Cerebellar cortex (tissue), 1 donor: Measurements from ENCODE around the gene DXO.
A peak's percentile ranks its signal among the peaks of the same experiment; 100 is the strongest.
"Not testable (repeated sequence)": the region's sequence is repeated elsewhere in the genome, so short reads cannot be mapped to it uniquely, and the experiment has no call there.

Experiments
- DNase-seq: peaks from one replicate; pipeline ENCODE4 v3.0.0-alpha.2; 2015; ENCODE audit warnings: low spot score

Gene DXO

DNA sequence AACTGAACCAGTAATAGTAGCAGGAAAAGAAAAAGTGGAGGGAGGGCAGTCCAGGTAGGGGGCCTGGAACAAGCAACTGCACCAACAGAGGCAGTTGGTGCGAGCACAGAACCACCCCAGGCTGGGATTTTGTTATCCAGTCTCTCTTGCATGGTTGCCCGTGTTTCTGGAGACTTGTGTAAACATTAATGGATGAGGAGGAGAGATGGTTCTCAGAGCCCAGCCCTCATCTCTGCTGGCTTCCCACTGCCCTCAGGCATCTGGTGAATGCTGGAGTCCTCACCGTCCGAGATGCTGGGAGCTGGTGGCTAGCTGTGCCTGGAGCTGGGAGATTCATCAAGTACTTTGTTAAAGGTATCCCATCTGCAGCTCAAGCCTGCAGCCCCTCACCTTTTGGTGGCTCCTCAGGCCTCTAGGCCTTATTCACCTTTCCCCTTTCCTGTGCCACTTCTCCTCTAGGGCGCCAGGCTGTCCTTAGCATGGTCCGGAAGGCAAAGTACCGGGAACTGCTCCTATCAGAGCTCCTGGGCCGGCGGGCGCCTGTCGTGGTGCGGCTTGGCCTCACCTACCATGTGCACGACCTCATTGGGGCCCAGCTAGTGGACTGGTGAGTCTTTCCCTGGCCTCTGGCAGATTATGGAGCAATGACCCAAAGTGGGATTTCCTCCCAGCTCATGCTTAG is 8.4 kb upstream of the DXO start:
- not testable (repeated sequence) for DNase-seq

DNA sequence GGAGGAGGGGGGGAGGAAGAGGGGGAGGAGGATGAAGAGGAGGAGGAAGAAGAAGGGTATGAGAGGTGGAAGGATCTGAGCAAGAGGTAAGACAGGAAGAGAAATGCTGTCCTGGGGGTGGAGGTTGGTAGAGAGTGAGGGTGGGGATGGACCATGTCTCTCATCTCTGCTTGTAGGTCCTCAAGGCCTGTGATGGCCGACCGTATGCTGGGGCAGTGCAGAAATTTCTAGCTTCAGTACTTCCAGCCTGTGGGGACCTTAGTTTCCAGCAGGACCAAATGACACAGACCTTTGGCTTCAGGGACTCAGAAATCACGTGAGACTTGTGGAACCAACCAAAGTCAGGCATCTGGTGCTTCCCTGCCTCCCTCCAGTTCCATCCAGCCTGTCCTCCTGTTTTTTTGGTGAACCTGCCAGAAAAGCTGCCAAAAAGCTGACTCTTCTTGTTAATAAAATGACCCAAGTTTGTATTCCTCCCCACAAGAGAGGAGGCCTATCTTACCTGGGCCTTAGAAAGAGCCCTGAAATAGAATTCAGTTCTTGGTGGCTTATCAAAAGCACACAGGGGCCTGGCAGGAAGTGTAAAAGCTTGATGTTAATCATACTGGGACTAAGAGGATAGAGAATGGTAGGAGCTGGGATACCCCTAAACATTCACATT is 7.4 kb upstream of the DXO start:
- no peak for DNase-seq

DNA sequence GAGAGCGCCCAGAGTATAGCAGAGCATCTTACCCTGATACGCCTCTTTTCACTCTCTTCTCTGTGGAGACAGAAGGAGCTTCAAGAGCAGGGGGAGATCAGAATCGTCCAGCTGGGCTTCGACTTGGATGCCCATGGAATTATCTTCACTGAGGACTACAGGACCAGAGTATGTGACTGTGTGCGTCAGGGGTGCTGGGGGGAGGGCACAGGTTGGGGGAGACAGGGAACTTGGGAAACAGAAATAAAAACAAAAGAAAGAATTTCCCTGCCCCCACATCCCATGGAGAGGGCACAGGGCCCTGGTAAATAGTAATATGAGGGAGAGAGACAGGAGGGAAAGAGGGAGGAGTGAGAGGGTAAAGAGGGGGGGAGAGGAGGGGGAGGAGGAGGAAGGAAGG is 6.9 kb upstream of the DXO start:
- no peak for DNase-seq

DNA sequence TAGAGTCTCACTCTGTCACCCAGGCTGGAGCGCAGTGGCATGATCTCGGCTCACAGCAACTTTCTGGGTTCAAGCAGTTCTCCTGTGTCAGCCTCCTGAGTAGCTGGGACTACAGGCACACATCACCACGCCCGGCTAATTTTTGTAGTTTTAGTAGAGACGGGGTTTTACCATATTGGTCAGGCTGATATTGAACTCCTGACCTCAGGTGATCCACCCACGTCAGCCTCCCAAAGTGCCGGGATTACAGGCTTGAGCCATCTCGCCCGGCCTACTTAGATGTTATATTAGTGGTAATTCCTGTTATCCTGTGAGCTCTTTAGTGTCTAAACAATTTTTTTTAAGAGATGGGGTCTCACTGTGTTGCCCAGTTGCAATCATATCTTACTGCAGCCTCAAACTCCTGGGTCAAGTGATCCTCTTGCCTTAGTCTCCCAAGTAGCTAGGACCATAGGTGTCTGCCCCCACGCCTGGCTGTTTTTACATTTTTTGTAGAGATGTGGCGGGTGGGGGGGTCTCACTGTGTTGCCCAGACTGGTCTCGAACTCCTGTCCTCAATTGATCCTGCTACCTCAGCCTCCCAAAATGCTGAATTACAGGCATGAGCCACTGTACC is 6.0 kb upstream of the DXO start:
- DNase-seq, result no peak

DNA sequence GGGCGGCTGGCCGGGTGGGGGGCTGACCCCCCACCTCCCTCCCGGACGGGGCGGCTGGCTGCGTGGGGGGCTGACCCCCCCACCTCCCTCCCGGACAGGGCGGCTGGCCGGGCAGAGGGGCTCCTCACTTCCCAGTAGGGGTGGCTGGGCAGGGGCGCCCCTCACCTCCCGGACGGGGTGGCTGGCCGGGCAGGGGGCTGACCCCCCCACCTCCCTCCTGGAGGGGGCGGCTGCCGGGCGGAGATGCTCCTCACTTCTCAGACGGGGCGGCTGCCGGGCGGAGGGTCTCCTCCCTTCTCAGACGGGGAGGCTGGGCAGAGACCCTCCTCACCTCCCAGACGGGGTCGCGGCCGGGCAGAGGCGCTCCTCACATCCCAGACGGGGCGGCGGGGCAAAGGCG is 4.1 kb upstream of the DXO start:
- not testable (repeated sequence) for DNase-seq

DNA sequence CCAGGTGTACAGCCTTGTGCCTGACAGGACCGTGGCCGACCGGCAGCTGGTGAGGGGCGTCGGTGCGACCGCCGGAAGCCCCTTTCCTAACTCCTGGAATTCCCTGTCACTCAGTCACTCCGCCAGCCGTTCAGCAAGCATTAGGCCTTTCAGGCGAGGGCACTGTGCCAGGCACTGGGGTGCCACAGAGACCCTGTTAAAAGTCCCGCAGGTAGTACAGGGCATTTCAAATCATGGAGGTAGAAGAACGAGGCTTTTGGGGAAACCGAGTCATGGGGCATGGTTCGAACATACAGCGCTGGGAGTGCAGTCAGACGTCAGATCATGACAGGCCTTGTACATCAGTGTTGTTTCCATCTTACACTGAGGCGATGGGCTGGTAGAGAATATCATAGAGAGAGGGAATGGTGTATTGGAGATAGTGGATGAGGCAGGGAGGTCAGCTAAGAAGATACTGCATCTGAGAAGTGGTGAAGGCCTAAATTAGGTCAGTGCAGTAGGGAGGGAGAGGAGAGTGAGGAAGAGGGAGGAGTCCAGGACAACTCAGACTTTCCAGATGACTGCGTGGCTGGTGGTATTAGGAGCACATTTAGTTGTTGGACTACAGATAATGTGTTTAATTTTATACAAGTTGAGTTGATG is 892 bp upstream of the DXO start:
- no peak for DNase-seq

DNA sequence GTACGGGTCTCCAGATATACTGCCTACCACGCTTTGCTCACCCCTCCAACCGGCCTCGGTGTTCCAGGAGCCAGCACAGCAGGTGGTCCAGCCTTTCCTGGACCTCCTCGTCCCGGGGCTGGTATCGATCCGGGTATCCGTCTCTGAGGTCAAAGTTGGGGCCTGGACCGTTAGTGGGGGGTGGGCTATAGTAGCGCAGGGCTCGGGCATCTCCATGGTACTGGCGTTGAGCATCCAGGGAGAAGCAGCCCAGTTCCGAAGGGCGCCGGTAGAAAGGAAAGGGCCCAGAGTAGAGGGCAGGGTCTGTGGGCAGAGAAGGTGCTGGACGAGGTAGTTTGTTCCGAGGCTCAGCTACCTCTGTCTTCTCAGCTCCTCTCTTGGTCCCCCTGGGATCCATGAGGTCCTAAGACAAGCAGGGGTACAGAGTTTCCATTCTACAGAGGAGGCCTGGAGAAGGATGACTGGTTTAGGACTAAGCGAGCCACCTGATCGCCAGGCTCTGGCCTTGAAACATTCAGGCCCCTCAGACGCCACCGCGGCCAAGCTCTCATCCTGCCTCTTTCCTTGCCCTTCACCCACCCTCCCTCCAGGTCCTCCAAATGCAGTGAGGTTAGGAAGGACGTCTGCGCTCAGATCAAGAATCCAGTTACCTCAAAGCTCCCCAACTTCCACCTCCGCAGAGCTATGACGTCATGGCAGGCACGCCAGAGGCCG is 502 bp downstream of the DXO start:
- DNase-seq, result no peak

DNA sequence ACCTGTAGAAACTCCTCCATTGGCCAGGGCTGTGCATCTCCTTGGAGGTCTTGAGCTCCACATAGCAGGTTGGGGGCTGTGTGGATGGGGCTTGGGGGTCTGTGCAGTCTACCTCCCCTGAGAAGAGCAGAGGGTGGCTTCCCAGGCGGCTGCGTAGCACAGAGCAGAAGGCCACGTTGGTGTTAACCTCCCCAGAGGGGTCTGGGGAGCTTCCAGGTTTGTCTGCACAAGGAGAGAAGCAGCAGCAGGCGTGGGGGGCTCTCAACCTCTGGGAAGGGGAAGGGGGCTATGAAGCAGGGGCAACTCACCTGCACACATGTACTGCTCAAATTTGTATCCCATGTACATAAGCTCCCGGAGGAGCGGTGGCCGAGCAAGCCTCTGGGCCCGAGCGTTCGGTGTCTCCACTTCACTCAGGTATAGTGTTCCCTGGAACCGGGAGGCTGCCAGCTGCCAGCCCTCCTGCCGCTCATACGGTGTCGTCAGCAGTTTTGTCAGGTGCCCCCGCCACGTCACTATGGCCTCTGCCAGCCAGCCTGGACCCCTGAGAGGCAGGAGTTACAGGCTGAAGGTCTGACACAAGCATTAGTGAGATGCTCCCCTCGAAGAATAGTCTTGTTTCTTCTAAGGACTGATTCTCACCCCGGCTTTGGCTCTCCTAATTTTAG is 1.2 kb downstream of the DXO start:
- peak; percentile 15 for DNase-seq

DNA sequence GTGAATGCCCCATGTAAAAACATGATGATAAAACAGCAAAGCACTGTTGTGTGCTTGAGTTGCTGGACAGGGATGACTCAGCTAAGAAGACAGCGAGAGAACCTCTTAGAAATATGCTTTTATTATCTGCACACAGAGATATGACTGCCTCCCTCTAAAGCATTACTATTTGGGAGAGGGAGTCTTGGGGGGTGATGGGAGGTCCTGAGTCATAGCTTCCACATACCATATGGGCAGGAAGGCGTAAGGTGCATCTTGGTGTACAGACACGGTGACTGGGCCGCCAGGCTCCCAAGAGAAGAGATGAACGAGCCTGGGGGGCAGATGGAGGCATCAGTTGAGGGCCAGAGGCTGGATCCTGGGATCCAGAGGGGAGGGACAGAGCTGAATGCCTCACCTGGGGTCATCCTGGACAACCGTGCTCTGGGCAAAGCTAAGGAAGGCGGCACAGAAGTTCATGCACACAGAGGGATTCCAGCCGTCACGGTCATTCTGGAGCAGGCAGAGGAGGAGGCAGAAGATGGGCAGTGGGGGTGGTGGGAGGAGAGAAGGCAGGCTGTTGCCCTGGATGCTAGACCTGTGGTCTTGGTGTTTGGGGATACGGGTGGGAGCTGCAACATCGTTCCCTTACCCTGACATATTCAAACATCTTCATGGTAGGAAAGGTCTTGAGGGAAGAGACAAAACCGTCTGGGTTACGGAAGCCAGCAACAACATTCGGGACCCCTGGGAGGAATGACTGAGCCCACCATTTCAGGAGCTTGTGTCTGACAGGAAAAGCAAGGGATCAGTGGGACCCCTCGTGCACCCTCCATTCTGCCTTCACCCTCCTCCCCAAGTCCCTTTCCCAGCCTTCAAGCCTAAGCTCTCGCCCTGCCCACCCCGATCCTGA is 2.0 kb downstream of the DXO start:
- DNase-seq, result no peak

DNA sequence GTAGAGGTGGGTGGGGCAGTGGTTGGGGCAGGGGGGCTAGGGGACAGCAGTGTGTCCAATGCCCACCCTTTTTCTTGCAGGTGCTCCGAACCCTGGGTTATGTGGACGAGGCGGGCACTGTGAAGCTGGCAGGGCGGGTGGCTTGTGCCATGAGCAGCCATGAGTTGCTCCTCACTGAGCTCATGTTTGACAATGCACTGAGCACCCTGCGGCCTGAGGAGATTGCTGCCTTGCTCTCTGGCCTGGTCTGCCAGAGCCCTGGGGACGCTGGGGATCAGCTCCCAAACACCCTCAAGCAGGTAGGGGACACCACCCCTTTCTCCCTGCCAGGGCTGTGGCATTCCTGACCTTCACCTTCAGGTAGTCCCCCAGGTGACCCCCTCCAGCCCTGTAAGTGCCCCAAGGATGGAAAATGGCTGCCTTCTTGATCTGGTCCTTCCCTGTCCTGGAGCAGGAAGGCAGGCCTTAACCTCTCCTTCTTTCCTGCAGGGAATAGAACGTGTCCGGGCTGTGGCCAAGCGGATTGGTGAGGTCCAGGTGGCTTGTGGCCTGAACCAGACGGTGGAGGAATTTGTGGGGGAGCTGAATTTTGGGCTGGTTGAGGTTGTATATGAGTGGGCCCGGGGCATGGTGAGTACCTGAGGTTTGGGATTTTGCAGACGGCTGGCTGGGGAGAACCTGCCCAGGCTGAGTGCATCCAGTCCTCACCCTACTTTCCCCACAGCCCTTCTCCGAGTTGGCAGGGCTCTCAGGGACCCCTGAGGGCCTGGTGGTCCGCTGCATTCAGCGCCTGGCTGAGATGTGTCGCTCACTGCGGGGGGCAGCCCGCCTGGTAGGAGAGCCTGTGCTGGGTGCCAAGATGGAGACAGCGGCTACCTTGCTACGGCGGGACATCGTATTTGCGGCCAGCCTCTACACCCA is 2.9 kb downstream of the DXO start:
- no peak for DNase-seq

DNA sequence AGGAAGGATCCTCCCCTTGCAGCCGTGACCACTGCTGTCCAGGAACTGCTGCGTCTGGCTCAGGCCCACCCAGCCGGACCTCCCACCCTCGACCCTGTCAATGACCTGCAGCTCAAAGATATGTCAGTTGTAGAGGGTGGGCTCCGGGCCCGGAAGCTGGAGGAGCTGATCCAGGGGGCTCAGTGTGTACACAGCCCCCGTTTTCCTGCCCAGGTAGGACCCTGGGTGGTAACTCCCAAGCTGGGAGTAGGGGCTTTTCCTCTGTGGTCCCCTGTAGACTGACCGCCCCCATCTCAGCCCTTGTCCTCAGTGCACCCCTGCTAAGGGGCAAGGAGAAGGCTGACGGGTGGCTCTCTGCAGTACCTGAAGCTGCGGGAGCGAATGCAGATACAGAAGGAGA is 3.6 kb downstream of the DXO start:
- no peak for DNase-seq

DNA sequence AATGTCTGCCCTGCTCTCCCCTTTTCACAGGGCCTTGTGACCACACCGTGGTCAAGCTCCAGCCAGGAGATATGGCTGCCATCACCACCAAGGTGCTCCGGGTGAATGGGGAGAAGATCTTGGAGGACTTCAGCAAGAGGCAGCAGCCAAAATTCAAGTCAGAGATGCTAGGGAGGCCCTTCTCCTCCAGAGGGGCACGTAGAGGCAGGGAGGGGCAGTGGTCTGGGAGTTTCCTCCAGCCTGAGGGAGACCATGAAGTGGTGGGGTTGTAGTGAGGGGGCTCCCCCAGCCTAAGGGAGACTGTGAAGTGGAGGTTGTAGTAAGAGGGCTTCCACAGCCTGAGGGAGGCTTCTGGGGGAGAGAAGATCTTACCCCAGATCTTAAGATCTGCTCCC is 4.0 kb downstream of the DXO start:
- no peak for DNase-seq

DNA sequence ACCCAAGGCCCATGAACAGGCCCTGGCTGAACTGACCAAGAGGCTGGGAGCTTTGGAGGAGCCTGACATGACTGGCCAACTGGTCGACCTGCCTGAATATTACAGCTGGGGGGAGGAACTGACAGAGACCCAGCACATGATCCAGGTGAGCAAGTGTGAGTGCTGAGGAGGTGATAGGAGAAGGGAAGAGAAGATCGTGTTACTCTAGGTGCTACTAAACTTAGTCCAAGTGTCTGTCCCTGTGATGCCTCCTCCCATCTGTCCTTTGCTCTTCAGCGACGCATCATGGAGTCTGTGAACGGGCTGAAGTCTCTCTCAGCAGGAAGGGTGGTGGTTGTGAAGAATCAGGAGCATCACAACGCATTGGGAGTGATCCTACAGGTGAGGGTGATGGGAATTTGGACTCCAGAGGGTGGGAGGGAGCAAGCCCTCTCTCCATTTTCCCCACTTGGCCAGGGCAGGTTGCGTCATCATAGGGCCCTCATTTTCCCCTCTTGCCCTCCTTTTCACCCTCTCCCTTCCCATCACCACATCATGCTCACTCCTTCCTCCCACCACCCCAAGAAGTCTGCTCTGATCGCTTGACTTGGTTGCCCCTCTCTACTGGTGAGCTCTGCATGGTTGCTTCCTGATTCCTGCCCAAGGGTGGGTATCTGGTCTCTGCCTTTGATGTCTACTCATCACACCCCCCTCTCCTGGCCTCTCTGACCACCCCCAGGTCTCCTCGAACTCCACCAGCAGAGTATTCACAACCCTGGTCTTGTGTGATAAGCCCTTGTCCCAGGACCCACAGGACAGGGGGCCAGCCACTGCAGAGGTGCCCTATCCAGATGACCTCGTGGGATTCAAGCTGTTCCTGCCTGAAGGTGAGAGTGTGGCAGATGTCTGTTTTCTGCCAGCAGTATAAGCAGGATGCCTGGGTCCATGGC is 4.7 kb downstream of the DXO start:
- DNase-seq, result no peak

DNA sequence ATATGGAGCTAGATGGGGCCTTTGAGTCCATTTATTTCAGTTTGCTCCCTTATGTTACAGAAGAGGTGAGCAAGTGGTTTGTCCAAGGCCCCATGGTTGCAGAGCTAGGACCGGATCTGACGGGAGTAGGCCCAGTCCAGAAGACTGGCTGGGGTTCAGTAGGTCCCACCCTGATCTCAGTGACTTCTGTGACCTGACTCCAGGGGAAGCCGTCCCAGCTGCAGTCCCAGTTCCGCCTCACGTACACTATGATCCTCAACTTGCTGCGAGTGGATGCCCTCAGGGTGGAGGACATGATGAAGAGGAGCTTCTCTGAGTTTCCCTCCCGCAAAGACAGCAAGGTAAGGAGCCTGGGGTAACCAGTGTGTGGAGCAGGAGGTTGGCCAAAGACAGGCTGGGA is 5.4 kb downstream of the DXO start:
- no peak for DNase-seq

DNA sequence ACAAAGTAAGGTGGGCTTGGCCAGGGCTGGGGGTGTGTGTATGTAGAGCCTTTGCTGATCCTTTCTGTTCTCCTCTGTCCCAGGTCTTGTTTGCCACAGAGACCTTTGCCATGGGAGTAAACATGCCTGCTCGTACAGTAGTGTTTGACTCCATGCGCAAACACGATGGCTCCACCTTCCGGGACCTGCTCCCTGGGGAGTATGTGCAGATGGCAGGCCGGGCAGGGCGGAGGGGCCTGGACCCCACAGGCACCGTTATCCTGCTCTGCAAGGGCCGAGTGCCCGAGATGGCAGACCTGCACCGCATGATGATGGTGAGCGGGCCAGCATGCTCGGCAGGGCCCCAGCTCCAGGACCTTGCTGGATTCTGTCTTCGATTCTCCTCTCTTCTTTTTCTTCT is 6.2 kb downstream of the DXO start:
- DNase-seq, result no peak

DNA sequence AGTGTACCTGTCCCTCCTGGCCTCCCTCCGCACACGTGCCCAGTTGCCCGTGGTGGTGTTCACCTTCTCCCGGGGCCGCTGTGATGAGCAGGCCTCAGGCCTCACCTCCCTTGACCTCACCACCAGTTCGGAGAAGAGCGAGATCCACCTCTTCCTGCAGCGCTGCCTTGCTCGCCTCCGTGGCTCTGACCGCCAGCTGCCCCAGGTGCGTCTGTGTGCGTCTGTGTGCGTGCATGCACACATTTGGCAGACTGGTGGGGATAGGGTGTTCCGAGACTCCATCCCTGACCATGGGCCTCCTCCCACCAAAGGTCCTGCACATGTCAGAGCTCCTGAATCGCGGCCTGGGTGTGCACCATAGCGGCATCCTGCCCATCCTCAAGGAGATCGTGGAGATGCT is 8.0 kb downstream of the DXO start:
- DNase-seq, result no peak

DNA sequence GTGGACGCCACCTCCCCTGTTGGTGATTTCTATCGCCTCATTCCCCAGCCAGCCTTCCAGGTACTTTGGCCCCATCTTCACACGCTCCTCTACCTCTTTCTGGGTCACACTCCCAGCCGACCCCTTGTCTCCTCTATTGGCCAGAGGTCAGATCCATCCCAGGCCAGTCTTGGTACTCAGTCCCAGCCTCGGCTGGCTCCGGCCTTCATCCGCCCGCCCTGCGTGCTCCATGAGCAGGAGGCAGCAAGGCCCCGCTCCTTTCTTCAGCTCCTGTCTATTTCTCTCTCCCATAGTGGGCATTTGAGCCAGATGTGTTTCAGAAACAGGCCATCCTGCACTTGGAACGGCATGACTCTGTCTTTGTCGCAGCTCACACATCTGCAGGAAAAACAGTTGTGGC is 10.3 kb downstream of the DXO start:
- DNase-seq, result no peak
